ENCODE data around the gene CXXC1. TPM values are rescaled to one million over a fixed set of nuclear protein-coding genes. Genes with fewer than 3 reads are reported as not detected.
"Not testable (repeated sequence)": the region's sequence is repeated elsewhere in the genome, so short reads cannot be mapped to it uniquely, and the experiment has no call there.

Gene CXXC1
- total and polyA plus RNA-seq, 2 of the 8 experiments (the other 6 are each of a cell fraction or from before 2014, with no cell fraction given) = 73.3 to 136 TPM

GRCh38 chr18:50288348-50289107 is 1.0 kb upstream of the CXXC1 start:
- peak overlapping the region; percentile 22 to 79 for H3K4me2 ChIP-seq (ENCODE audit: insufficient read depth in 1 of 2, low read depth in 2 of 2, low read length in 2 of 2)
- H3K23me2 ChIP-seq (ENCODE audit: low read depth, low read length); H3K4ac ChIP-seq (replicated peaks; ENCODE audit: insufficient read length, low read depth, low read length); H3K27ac ChIP-seq (ENCODE audit: low read depth, low read length); H2AK5ac ChIP-seq (ENCODE audit: low read depth, low read length); H3K18ac ChIP-seq (ENCODE audit: extremely low read depth, low read length); H3K4me1 ChIP-seq (replicated peaks in 1 of 4; ENCODE audit: control insufficient read depth in 3 of 4, insufficient read depth in 4 of 4, low read length in 3 of 4); H4K5ac ChIP-seq (ENCODE audit: insufficient read length, low read depth, low read length); FAIRE-seq; H4K8ac ChIP-seq (ENCODE audit: extremely low read depth, insufficient read depth, low read length); H3K9ac ChIP-seq (replicated peaks in 1 of 4; ENCODE audit: extremely low read depth in 1 of 4, low read depth in 3 of 4, low read length in 3 of 4); H2BK5ac ChIP-seq (ENCODE audit: low read depth, low read length); H4K20me1 ChIP-seq (replicated peaks in 1 of 2; ENCODE audit: control insufficient read depth in 1 of 2, insufficient read depth in 2 of 2, low read length in 2 of 2); H3K23ac ChIP-seq (ENCODE audit: insufficient read length); H3K14ac ChIP-seq (ENCODE audit: insufficient read length); H4K91ac ChIP-seq (replicated peaks; ENCODE audit: insufficient read length, low read length); H3K56ac ChIP-seq (replicated peaks; ENCODE audit: insufficient read length, low read depth, low read length); H2BK20ac ChIP-seq (ENCODE audit: low read length); H3K9me3 ChIP-seq (ENCODE audit: insufficient read depth in 2 of 2, low read depth in 1 of 2, low read length in 1 of 2); H3K79me1 ChIP-seq (ENCODE audit: low read depth, low read length); H2BK12ac ChIP-seq (ENCODE audit: low read depth, low read length); H2BK120ac ChIP-seq (replicated peaks; ENCODE audit: low read depth, low read length); H2BK15ac ChIP-seq (ENCODE audit: low read length); DNase-seq (ENCODE audit: low read depth in 1 of 2, low spot score in 2 of 2); H3K27me3 ChIP-seq (replicated peaks in 1 of 4; ENCODE audit: control insufficient read depth in 3 of 4, extremely low read depth in 1 of 4, insufficient read depth in 3 of 4, low read length in 3 of 4); H3K79me2 ChIP-seq (ENCODE audit: control insufficient read depth in 1 of 2, insufficient read depth in 2 of 2, low read length in 2 of 2): not testable (repeated sequence)
- 81% methylated on average over 21 of the region's 21 CpGs; no CpG with 5 or more reads in 1 of the 2 experiments for WGBS, 2 experiments (ENCODE audit: extremely low coverage in 1 of 2, insufficient coverage in 1 of 2, insufficient read length in 1 of 2, insufficient replicate concordance in 2 of 2, low coverage in 1 of 2, low lambda C conversion rate in 2 of 2, missing lambda C conversion rate in 1 of 2)
- ChIA-PET CTCF (ENCODE audit: partially characterized antibody) (interaction anchor here (0.6 to 1.2 kb wide), 5 partner anchors 27 to 159 kb away, joined by 3 to 6 read pairs (median 3); partner anchors contain the start of gene MYO5B), POLR2A (ENCODE audit: partially characterized antibody) (interaction anchor here (0.8 kb wide), 1 partner anchor 17 kb away, joined by 3 read pairs; no protein-coding TSS in a partner anchor)
- peak overlapping the region; percentile 100 for H2AFZ ChIP-seq (ENCODE audit: low read length)
- H3K4me3 ChIP-seq (ENCODE audit: extremely low read depth in 1 of 4, insufficient read depth in 2 of 4, low read depth in 3 of 4, low read length in 4 of 4) = peak overlapping the region; percentile 78 to 99 (median 95)
- H3K36me3 ChIP-seq (ENCODE audit: control insufficient read depth in 2 of 4, insufficient read depth in 4 of 4, low read length in 3 of 4) = peaks cover 3 to 14% (median 13%) of the 10 kb centered on the region in 4 experiments

Measured in H1 (cell line).